Naive thymus-derived CD4-positive, alpha-beta T cell (primary cell): ENCODE data around the gene DNAJC11. TPM values are rescaled to one million over a fixed set of nuclear protein-coding genes. Genes with fewer than 3 reads are reported as not detected.

Source experiments
- ATAC-seq: fragments of 150-1000 bp; cut with Tn5 transposase; 2 replicates; pipeline ENCODE4 v1.10.0; 2021; ENCODE audit warnings: mild to moderate bottlenecking, moderate library complexity
- CTCF ChIA-PET: fragments of 350-600 bp; sonication (Branson Sonifier 250); formaldehyde crosslinking; loops from one replicate; lab custom pipeline; 2021; ENCODE audit warnings: antibody characterized with exemption; lab: Charles Lee
- POLR2A ChIA-PET: fragments of 350-600 bp; sonication (Branson Sonifier 250); formaldehyde crosslinking; loops from one replicate; lab custom pipeline; 2021; ENCODE audit warnings: antibody characterized with exemption, inconsistent platforms; lab: Charles Lee
- DNase-seq, 9 donors: peaks; one replicate each; pipeline versions ENCODE4 v3.0.0 to v3.0.0-alpha.2; 2020 to 2022; ENCODE audit warnings: mixed read lengths in 1 of 9
- H3K27ac ChIP-seq: one replicate; pipeline ENCODE4 v1.7.0; 2013; ENCODE audit warnings: mild to moderate bottlenecking, low read depth, low read length, moderate library complexity
- H3K27me3 ChIP-seq, 2 donors: one replicate each; pipeline ENCODE4 v1.7.0; 2013; ENCODE audit warnings: low read length in 2 of 2, mild to moderate bottlenecking in 2 of 2, moderate library complexity in 2 of 2; ENCODE audit not compliant: control insufficient read depth in 2 of 2, insufficient read depth in 2 of 2
- H3K36me3 ChIP-seq, 3 experiments: 1 replicate in 2 of 3; 2 replicates in 1 of 3; pipeline ENCODE4 v1.7.0; 2013; ENCODE audit warnings: low read length in 3 of 3, mild to moderate bottlenecking in 3 of 3, moderate library complexity in 1 of 3; ENCODE audit not compliant: insufficient read depth in 3 of 3, control insufficient read depth in 2 of 3
- H3K4me1 ChIP-seq, 2 donors: one replicate each; pipeline ENCODE4 v1.7.0; 2013; ENCODE audit warnings: low read length in 2 of 2, mild to moderate bottlenecking in 2 of 2, moderate library complexity in 1 of 2; ENCODE audit not compliant: control insufficient read depth in 2 of 2, insufficient read depth in 2 of 2
- H3K4me3 ChIP-seq: 2 replicates; pipeline ENCODE4 v1.7.0; 2013; ENCODE audit warnings: mild to moderate bottlenecking, low read length
- H3K9me3 ChIP-seq, 3 experiments: 1 replicate in 2 of 3; 2 replicates in 1 of 3; pipeline ENCODE4 v1.7.0; 2013; ENCODE audit warnings: low read length in 3 of 3; ENCODE audit not compliant: control insufficient read depth in 2 of 3
- H3K27ac Mint-ChIP-seq, 9 donors: one replicate each; pipeline ENCODE4 v1.8.0; 2020 to 2022; ENCODE audit warnings: mixed read lengths in 9 of 9, mild to moderate bottlenecking in 8 of 9, moderate library complexity in 5 of 9, inconsistent platforms in 2 of 9
- H3K27me3 Mint-ChIP-seq, 5 donors: one replicate each; pipeline ENCODE4 v1.8.0; 2021 to 2022; ENCODE audit warnings: mixed read lengths in 5 of 5, mild to moderate bottlenecking in 1 of 5
- H3K36me3 Mint-ChIP-seq, 5 donors: one replicate each; pipeline ENCODE4 v1.8.0; 2020 to 2022; ENCODE audit warnings: mixed read lengths in 5 of 5, mild to moderate bottlenecking in 3 of 5, inconsistent platforms in 1 of 5
- H3K4me1 Mint-ChIP-seq, 7 donors: one replicate each; pipeline ENCODE4 v1.8.0; 2020 to 2022; ENCODE audit warnings: mixed read lengths in 7 of 7, mild to moderate bottlenecking in 3 of 7, inconsistent platforms in 1 of 7
- H3K4me3 Mint-ChIP-seq, 10 donors: one replicate each; pipeline ENCODE4 v1.8.0; 2020 to 2022; ENCODE audit warnings: mild to moderate bottlenecking in 10 of 10, mixed read lengths in 10 of 10, moderate library complexity in 6 of 10, inconsistent platforms in 2 of 10
- H3K9me3 Mint-ChIP-seq, 11 donors: one replicate each; pipeline ENCODE4 v1.8.0; 2020 to 2022; ENCODE audit warnings: mixed read lengths in 11 of 11, mild to moderate bottlenecking in 4 of 11, inconsistent platforms in 1 of 11, moderate library complexity in 1 of 11
- intact Hi-C, 2 donors: fragments of 100-400 bp; cut with micrococcal nuclease; formaldehyde crosslinking; loops; one replicate each; pipeline ENCODE4 v1.15.1; 2023
- polyA plus RNA-seq, 2 donors: library from polyadenylated mRNA; unstranded; fragments of 300-500 nt; fragmentation: Illumina TruSeq; gene quantifications; one replicate each; pipeline ENCODE4 v1.2.3, GENCODE V29; 2021
- total RNA-seq, 6 experiments: library from RNA in 5 of 6; stranded (reverse) in 5 of 6; gene quantifications; 1 replicate in 5 of 6; 2 replicates in 1 of 6; pipeline ENCODE4 v1.2.3 and lab custom pipeline; 2021 to 2026

DNAJC11 gene
- total and polyA plus RNA-seq, 7 experiments from 2014 or later = 19.2 to 49.7 (median 42.9) TPM

DNA sequence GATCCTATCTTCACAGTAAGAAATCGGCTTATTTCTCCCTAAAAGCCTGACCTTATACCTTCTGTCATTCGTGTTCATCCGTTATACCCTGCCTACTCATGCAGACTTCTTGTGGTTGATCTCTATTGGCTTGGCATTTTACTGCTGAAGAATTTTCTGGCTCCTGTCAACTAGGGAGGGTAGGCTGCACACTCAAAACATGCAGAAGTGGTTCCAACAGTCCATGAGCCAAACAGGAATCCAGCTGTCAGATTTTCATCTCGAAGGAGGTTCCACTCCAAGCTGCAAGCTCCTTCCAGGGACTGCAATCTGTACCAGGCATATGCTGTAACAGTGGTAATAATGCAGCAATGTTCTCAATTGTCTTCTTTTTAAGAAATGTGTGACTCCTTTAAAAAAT is 10.1 kb downstream of the DNAJC11 start:
- no peaks in the 10 kb centered on the region for H3K27me3 ChIP-seq
- peaks cover 0 to 5% (median 0%) of the 10 kb centered on the region in 3 experiments for H3K36me3 ChIP-seq
- H3K36me3 Mint-ChIP-seq = peaks cover 0 to 18% (median 0%) of the 10 kb centered on the region in 5 donors
- H3K27me3 Mint-ChIP-seq = no peaks in the 10 kb centered on the region
- H3K4me1 Mint-ChIP-seq = peaks cover 9 to 38% (median 21%) of the 10 kb centered on the region in 7 donors
- no peaks in the 10 kb centered on the region for H3K4me1 ChIP-seq
- DNase-seq (no peak), ATAC-seq (no peak)
- ChIA-PET CTCF (no interaction called here), POLR2A (no interaction called here)
- no peak overlapping the region for H3K27ac ChIP-seq
- H3K4me3 Mint-ChIP-seq = no peak overlapping the region
- intact Hi-C loops = no loop called here
- H3K9me3 Mint-ChIP-seq = no peaks in the 10 kb centered on the region
- H3K9me3 ChIP-seq = no peaks in the 10 kb centered on the region
- no peak overlapping the region for H3K27ac Mint-ChIP-seq
- no peak overlapping the region for H3K4me3 ChIP-seq

DNA sequence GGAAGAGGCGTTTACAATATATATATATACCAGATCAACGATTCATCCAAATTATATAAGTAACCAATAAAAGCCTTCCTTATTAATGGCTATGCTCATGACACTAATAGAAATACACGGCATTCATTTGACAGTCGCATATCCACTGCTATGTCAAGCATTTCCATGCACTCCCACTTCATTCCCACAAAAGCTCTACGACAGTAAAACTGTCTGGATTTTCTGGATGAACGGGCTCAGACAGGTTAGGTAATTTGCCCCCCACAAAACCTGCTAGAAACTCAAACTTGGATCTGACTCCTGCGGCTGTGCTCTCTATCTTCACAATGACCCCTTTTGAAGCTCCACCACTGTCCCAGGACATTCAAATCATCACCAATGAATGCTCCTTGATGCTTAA is 11.4 kb downstream of the DNAJC11 start:
- H3K27ac Mint-ChIP-seq = no peak overlapping the region
- intact Hi-C loops = no loop called here
- Histone ChIP-seq H3K27ac (no peak overlapping the region), H3K4me3 (no peak overlapping the region), H3K36me3 (peaks cover 0 to 5% (median 0%) of the 10 kb centered on the region in 3 experiments), H3K4me1 (no peaks in the 10 kb centered on the region), H3K9me3 (no peaks in the 10 kb centered on the region), H3K27me3 (no peaks in the 10 kb centered on the region)
- DNase-seq (no peak), ATAC-seq (no peak)
- no peak overlapping the region for H3K4me3 Mint-ChIP-seq
- ChIA-PET POLR2A (no interaction called here), CTCF (no interaction called here)
- H3K36me3 Mint-ChIP-seq = peaks cover 0 to 18% (median 0%) of the 10 kb centered on the region in 5 donors
- H3K9me3 Mint-ChIP-seq = no peaks in the 10 kb centered on the region
- H3K27me3 Mint-ChIP-seq = no peaks in the 10 kb centered on the region
- H3K4me1 Mint-ChIP-seq = peaks cover 16 to 38% (median 21%) of the 10 kb centered on the region in 7 donors

DNA sequence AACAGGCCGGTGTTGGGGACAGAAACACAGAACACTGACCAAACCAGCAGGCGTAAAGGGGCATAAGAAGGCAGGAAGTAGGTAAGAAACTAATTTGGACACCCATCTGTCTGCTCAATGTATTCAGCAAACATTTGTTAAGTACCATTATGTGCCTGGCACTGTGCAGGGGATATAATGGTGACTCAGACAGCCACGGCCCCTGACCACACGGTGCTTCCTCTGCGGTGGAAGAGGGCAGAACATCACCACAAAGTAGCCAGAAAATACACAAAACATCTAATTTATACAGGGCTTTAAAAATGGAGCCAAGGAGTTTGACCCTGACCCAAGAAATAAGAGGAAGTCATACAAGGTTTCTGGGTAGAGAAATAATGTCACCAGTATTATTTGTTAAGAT is 12.9 kb downstream of the DNAJC11 start:
- no peak for ATAC-seq
- Mint-ChIP-seq H3K4me3 (no peak overlapping the region), H3K4me1 (peaks cover 14 to 39% (median 18%) of the 10 kb centered on the region in 7 donors), H3K36me3 (peaks cover 0 to 14% (median 0%) of the 10 kb centered on the region in 5 donors), H3K27me3 (no peaks in the 10 kb centered on the region), H3K27ac (peak overlapping the region in 1 of 9 donors; percentile 62), H3K9me3 (no peaks in the 10 kb centered on the region)
- H3K27me3 ChIP-seq = no peaks in the 10 kb centered on the region
- POLR2A ChIA-PET = no interaction called here
- no peak for DNase-seq
- CTCF ChIA-PET = no interaction called here
- H3K4me3 ChIP-seq = no peak overlapping the region
- H3K27ac ChIP-seq = no peak overlapping the region
- H3K4me1 ChIP-seq = no peaks in the 10 kb centered on the region
- H3K9me3 ChIP-seq = no peaks in the 10 kb centered on the region
- intact Hi-C loops = no loop called here
- H3K36me3 ChIP-seq = peaks cover 0 to 5% (median 0%) of the 10 kb centered on the region in 3 experiments

DNA sequence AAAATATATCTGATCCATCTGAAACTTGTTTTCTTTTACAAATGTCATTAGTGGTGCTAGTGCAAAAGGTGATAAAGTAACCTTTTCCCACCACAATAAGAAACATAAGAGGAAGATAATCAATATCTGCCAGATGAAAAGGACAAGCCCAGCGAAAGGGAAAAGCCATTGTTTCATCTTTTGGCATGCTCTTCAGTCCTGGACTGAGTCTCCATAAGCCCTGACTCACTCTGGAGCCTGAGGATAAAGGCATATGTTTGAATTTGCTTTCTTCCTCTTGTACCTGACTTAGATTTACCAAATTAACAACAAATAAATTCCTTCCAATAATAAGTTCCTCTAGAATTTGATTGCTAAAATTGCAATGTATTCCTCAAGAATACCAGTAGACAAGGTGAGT is 13.6 kb downstream of the DNAJC11 start:
- H3K4me1 Mint-ChIP-seq = peaks cover 15 to 39% (median 18%) of the 10 kb centered on the region in 7 donors

DNA sequence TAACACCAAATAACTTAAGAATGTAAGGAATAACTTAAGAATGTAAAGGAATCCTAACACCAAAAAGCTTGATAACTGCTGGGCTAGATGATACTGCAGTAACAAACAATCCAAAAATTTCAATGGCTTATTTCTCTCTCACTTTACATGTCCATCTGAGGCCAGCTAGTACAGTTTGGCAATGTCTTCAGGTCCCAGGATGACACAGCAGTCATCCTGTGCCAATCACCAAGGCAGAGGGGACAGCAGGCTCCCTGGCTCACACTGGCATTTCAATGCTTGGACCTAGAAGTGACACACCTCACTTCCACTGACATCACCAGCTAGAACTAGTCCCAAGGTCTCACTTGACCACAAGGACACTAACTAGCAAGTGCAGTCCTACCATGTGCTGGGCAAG is 15.3 kb downstream of the DNAJC11 start:
- Histone ChIP-seq H3K9me3 (no peaks in the 10 kb centered on the region), H3K27ac (no peak overlapping the region), H3K4me3 (no peak overlapping the region), H3K27me3 (no peaks in the 10 kb centered on the region), H3K36me3 (no peaks in the 10 kb centered on the region), H3K4me1 (no peaks in the 10 kb centered on the region)
- H3K4me3 Mint-ChIP-seq = no peak overlapping the region
- POLR2A ChIA-PET = no interaction called here
- H3K27me3 Mint-ChIP-seq = no peaks in the 10 kb centered on the region
- CTCF ChIA-PET = no interaction called here
- no peaks in the 10 kb centered on the region for H3K9me3 Mint-ChIP-seq
- intact Hi-C loops = no loop called here
- H3K4me1 Mint-ChIP-seq = peaks cover 11 to 37% (median 17%) of the 10 kb centered on the region in 7 donors
- DNase-seq = no peak
- ATAC-seq = no peak
- peaks cover 0 to 9% (median 0%) of the 10 kb centered on the region in 5 donors for H3K36me3 Mint-ChIP-seq
- H3K27ac Mint-ChIP-seq = no peak overlapping the region

More for the DNA sequence above, 13.6 kb downstream of the DNAJC11 start:
- H3K27ac Mint-ChIP-seq = no peak overlapping the region
- no peaks in the 10 kb centered on the region for H3K4me1 ChIP-seq
- no peak overlapping the region for H3K4me3 ChIP-seq
- no peak for DNase-seq
- no peaks in the 10 kb centered on the region for H3K27me3 Mint-ChIP-seq
- no peaks in the 10 kb centered on the region for H3K27me3 ChIP-seq
- H3K27ac ChIP-seq = no peak overlapping the region
- no peak for ATAC-seq
- intact Hi-C loops = no loop called here
- H3K9me3 ChIP-seq = no peaks in the 10 kb centered on the region
- CTCF ChIA-PET = no interaction called here
- POLR2A ChIA-PET = no interaction called here
- peaks cover 0 to 5% (median 0%) of the 10 kb centered on the region in 3 experiments for H3K36me3 ChIP-seq
- H3K4me3 Mint-ChIP-seq = no peak overlapping the region
- no peaks in the 10 kb centered on the region for H3K9me3 Mint-ChIP-seq
- peaks cover 0 to 14% (median 0%) of the 10 kb centered on the region in 5 donors for H3K36me3 Mint-ChIP-seq

DNA sequence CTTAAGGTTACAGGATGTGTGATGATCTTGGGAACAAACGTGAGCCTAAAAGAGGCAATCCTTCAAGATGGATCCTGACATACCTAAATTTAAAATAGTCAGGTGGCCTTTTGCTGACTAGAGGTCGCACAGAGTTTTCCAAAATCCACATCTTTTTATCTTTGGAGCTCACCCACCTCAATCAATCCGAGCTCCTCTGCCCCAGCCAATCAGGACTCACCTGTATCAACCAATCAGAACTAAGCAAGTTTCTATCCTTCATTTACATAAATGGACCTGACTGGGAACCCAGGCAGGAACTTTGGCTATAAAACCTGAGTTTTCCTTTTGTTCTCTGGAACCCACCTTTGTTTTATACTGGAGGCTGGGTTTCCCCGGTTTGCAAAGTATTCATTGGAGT is 16.2 kb downstream of the DNAJC11 start:
- Histone ChIP-seq H3K27me3 (no peaks in the 10 kb centered on the region), H3K4me1 (no peaks in the 10 kb centered on the region), H3K36me3 (no peaks in the 10 kb centered on the region), H3K4me3 (no peak overlapping the region), H3K9me3 (no peaks in the 10 kb centered on the region), H3K27ac (no peak overlapping the region)
- H3K4me1 Mint-ChIP-seq = peaks cover 11 to 31% (median 17%) of the 10 kb centered on the region in 7 donors
- H3K9me3 Mint-ChIP-seq = no peaks in the 10 kb centered on the region
- ChIA-PET CTCF (no interaction called here), POLR2A (interaction anchor here (0.6 kb wide), 1 partner anchor 16 kb away, joined by 3 read pairs; no protein-coding TSS in a partner anchor)
- ATAC-seq (no peak), DNase-seq (no peak)
- H3K36me3 Mint-ChIP-seq = peaks cover 0 to 15% (median 5%) of the 10 kb centered on the region in 5 donors
- no peak overlapping the region for H3K27ac Mint-ChIP-seq
- H3K4me3 Mint-ChIP-seq = no peak overlapping the region
- intact Hi-C loops = no loop called here
- H3K27me3 Mint-ChIP-seq = no peaks in the 10 kb centered on the region

DNA sequence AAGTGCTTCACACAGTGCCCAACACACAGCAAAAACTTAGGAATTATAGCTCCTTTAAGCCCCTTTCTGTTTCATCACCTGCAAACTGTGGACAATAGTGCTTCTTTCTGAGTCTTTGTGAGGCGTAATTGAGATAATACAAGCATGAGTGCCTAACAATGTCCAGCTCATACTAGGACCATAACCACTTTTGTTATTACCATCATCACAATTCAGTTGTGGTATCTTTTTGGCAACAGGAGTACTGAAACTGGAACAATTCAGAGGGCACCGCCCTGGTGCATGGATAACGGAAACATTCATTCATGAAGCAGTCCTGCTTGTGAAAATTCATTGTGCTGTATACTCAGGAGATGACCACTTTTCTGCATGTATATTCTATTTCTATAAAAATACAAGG is 18.2 kb downstream of the DNAJC11 start:
- Histone ChIP-seq H3K4me1 (no peaks in the 10 kb centered on the region), H3K36me3 (peaks cover 4 to 14% (median 4%) of the 10 kb centered on the region in 3 experiments), H3K27ac (no peak overlapping the region), H3K4me3 (no peak overlapping the region), H3K27me3 (no peaks in the 10 kb centered on the region), H3K9me3 (no peaks in the 10 kb centered on the region)
- intact Hi-C loops = no loop called here
- no peak overlapping the region for H3K27ac Mint-ChIP-seq
- POLR2A ChIA-PET = no interaction called here
- peaks cover 3 to 24% (median 17%) of the 10 kb centered on the region in 5 donors for H3K36me3 Mint-ChIP-seq
- no peaks in the 10 kb centered on the region for H3K27me3 Mint-ChIP-seq
- CTCF ChIA-PET = no interaction called here
- DNase-seq (no peak), ATAC-seq (no peak)
- no peaks in the 10 kb centered on the region for H3K9me3 Mint-ChIP-seq
- H3K4me1 Mint-ChIP-seq = peaks cover 4 to 14% (median 7%) of the 10 kb centered on the region in 7 donors
- H3K4me3 Mint-ChIP-seq = no peak overlapping the region
